ENCODE measurements around the gene CLDN5.
"Not testable (repeated sequence)": the region's sequence is repeated elsewhere in the genome, so short reads cannot be mapped to it uniquely, and the experiment has no call there.

CLDN5 gene

DNA sequence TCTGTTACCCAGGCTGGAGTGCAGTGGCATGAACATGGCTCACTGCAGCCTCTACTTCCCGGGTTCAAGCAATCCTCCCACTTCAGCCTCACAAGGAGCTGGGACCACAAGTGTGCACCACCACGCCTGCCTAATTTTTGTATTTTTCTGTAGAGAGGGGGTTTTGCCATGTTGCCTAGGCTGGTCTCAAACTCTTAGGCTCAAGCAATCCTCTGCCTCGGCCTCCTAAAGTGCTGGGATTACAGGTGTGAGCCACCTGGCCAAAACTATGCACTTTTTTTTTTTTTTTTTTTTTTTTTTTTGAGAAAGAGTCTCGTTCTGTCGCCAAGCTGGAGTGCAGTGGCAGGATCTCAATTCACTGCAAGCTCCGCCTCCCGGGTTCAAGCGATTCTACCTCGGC is 12.4 kb upstream of the CLDN5 start:
- Histone ChIP-seq H3K36me3 (replicated peaks) (no peaks in the 10 kb centered on the region), H3K4me3 (no peak overlapping the region), H3K9me3 (no peaks in the 10 kb centered on the region), H3K4me1 (no peaks in the 10 kb centered on the region), H3K27me3 (ENCODE audit: low read depth) (peaks cover 2% of the 10 kb centered on the region; the same call in 1 of the 2 replicates)
- DNase-seq (ENCODE audit: low spot score in 2 of 2), result no peak
- in situ Hi-C loops (cut with MboI; ENCODE audit: low sequenced_read_pairs), result no loop called here

DNA sequence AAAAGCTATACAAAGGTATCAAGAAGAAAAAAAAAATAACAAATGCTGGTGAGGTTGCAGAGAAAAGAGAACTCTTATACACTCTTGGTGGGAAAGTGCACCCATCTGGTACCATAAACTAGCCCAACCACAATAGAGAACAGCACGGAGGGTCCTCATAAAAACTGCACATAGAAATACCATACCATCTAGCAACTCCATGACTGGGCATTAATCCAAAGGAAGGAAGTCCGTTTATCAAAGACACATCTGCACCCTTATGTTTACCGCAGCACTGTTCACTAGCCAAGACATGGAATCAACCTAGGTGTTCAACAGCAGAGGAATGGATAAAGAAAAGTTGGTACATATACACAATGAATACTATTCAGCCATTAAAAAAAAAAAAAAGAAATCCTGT is 10.8 kb upstream of the CLDN5 start:
- Histone ChIP-seq H3K36me3 (replicated peaks) (no peaks in the 10 kb centered on the region), H3K9me3 (no peaks in the 10 kb centered on the region), H3K27me3 (ENCODE audit: low read depth) (no peaks in the 10 kb centered on the region), H3K4me1 (no peaks in the 10 kb centered on the region), H3K4me3 (no peak overlapping the region)
- in situ Hi-C loops (cut with MboI; ENCODE audit: low sequenced_read_pairs), result no loop called here
- DNase-seq (ENCODE audit: low spot score in 2 of 2), result no peak

DNA sequence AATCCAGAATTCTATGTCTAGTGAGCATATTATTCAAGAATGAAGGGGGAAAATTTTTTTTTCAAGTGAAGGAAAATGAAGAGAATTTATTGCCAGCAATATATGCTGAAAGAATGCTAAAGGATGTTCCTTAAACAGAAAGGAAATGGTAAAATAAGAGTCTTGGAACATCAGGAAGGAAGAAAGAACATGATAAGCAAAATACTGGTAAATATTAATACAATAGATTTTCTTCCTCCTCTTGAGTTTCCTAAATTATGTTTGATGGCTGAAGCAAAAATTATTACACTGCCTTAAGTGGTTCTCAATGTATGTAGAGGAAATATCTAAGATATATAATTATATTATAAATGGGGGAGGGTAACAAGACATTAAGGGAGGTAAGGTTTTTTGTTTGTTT is 9.6 kb upstream of the CLDN5 start:
- Histone ChIP-seq H3K27me3 (ENCODE audit: low read depth) (no peaks in the 10 kb centered on the region), H3K4me3 (no peak overlapping the region), H3K36me3 (replicated peaks) (no peaks in the 10 kb centered on the region), H3K4me1 (no peaks in the 10 kb centered on the region), H3K9me3 (no peaks in the 10 kb centered on the region)
- DNase-seq (ENCODE audit: low spot score in 2 of 2), result no peak
- in situ Hi-C loops (cut with MboI; ENCODE audit: low sequenced_read_pairs), result no loop called here

- in situ Hi-C loops (cut with MboI; ENCODE audit: low sequenced_read_pairs), result no loop called here
- no peaks in the 10 kb centered on the region for H3K9me3 ChIP-seq
- H3K4me1 ChIP-seq, result no peaks in the 10 kb centered on the region
- no peak for DNase-seq (ENCODE audit: low spot score in 2 of 2)
- no peak overlapping the region for H3K4me3 ChIP-seq
- no peaks in the 10 kb centered on the region for H3K36me3 ChIP-seq (replicated peaks)
- no peaks in the 10 kb centered on the region for H3K27me3 ChIP-seq (ENCODE audit: low read depth)
Measured at GRCh38 chr22:19533049-19533626, 8.9 kb upstream of the CLDN5 start.

DNA sequence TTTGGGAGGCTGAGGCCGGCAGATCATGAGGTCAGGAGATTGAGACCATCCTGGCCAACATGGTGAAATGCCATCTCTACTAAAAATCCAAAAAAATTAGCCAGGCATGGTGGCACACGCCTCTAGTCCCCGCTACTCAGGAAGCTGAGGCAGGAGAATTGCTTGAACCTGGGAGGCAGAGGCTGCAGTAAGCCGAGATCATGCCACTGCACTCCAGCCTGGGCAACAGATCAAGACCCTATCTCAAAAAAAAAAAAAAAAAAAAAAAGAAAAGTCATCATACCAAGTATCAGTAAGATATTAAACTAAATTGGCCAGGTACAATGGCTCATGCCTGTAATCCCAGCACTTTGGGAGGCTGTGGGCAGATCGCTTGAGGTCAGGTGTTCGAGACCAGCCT is 7.1 kb upstream of the CLDN5 start:
- DNase-seq (ENCODE audit: low spot score in 2 of 2); in situ Hi-C loops (cut with MboI; ENCODE audit: low sequenced_read_pairs); H3K36me3 ChIP-seq (replicated peaks); H3K27me3 ChIP-seq (ENCODE audit: low read depth); H3K9me3 ChIP-seq; H3K4me3 ChIP-seq; H3K4me1 ChIP-seq: not testable (repeated sequence)

DNA sequence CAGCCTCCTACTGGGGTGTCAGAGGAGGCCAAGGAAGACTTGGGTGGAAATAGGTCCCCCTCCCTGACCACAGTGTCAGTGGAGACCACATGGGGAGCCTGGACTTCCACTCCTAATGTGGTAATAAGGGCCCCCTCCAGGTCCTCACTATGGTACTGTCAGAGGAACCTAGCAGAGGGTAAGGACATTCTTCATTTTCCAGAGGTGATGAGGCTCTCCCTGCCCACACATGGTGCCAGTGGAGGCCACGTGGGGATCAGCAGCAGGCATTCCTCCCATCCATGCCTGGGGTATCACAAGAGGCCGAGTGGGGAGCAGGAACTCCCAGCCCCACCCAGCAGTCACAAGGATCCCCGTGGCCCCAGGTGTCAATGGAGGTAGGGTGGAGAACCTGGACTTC is 6.5 kb upstream of the CLDN5 start:
- no peak for DNase-seq (ENCODE audit: low spot score in 2 of 2)
- Histone ChIP-seq H3K36me3 (replicated peaks) (no peaks in the 10 kb centered on the region), H3K9me3 (no peaks in the 10 kb centered on the region), H3K4me1 (peaks cover 6% of the 10 kb centered on the region), H3K27me3 (ENCODE audit: low read depth) (no peaks in the 10 kb centered on the region), H3K4me3 (no peak overlapping the region)
- in situ Hi-C loops (cut with MboI; ENCODE audit: low sequenced_read_pairs), result no loop called here

DNA sequence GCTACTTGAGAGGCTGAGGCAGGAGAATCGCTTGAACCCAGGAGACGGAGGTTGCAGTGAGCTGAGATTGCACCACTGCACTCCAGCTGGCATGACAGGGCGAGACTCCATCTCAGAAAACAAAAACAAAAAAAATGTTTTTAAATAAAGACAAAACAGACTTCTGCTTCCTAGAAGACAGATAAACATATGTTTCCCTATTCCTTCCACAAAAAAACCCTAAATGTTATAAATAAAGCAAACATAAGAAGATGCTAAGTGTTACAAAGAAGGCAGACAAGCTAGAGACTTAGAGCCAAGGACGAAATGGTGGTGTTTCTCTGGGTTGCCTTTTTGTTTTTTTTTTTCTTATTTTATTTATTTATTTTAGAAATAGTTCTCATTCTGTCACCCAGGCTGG is 5.6 kb upstream of the CLDN5 start:
- H3K27me3 ChIP-seq (ENCODE audit: low read depth), result no peaks in the 10 kb centered on the region
- DNase-seq (ENCODE audit: low spot score in 2 of 2), result no peak
- in situ Hi-C loops (cut with MboI; ENCODE audit: low sequenced_read_pairs), result no loop called here
- H3K4me1 ChIP-seq, result peaks cover 6% of the 10 kb centered on the region
- H3K9me3 ChIP-seq, result no peaks in the 10 kb centered on the region
- H3K4me3 ChIP-seq, result no peak overlapping the region
- no peaks in the 10 kb centered on the region for H3K36me3 ChIP-seq (replicated peaks)

GRCh38 chr22:19527861-19528417 is 3.7 kb upstream of the CLDN5 start:
- in situ Hi-C loops (cut with MboI; ENCODE audit: low sequenced_read_pairs), result no loop called here
- Histone ChIP-seq H3K4me1 (peaks cover 6% of the 10 kb centered on the region), H3K36me3 (replicated peaks) (no peaks in the 10 kb centered on the region), H3K9me3 (no peaks in the 10 kb centered on the region), H3K4me3 (no peak overlapping the region), H3K27me3 (ENCODE audit: low read depth) (no peaks in the 10 kb centered on the region)
- DNase-seq (ENCODE audit: low spot score in 2 of 2), result no peak

DNA sequence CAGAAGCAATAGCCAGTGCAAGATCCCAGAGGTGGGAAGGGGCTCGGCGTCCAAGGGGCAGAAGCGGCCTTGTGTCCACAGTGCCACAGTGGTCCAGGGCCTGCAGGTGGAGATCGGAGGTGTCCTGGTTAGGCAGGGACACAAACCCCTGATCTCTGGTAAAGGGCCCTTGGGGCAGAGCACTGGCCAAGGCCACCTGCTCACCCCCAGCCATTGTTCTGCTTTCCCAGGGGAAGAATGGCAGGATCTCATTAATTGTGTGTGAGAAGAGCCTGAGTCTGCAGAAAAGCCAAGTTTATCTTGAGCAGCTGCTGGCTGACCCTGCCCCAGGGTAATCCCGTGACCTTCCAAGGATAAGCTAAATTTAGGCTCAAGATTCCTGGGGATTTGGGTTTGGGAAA is 3.1 kb upstream of the CLDN5 start:
- no peaks in the 10 kb centered on the region for H3K36me3 ChIP-seq (replicated peaks)
- H3K9me3 ChIP-seq, result no peaks in the 10 kb centered on the region
- peak in 1 of 2 experiments; percentile 36 for DNase-seq (ENCODE audit: low spot score in 2 of 2)
- in situ Hi-C loops (cut with MboI; ENCODE audit: low sequenced_read_pairs), result no loop called here
- H3K27me3 ChIP-seq (ENCODE audit: low read depth), result no peaks in the 10 kb centered on the region
- H3K4me3 ChIP-seq, result no peak overlapping the region
- H3K4me1 ChIP-seq, result peaks cover 6% of the 10 kb centered on the region

GRCh38 chr22:19526702-19527111 is 2.5 kb upstream of the CLDN5 start:
- Histone ChIP-seq H3K9me3 (no peaks in the 10 kb centered on the region), H3K36me3 (replicated peaks) (peaks cover under 1% of the 10 kb centered on the region; the same call in 1 of the 2 replicates), H3K4me3 (no peak overlapping the region), H3K27me3 (ENCODE audit: low read depth) (no peaks in the 10 kb centered on the region), H3K4me1 (peaks cover 6% of the 10 kb centered on the region)
- DNase-seq (ENCODE audit: low spot score in 2 of 2), result no peak
- in situ Hi-C loops (cut with MboI; ENCODE audit: low sequenced_read_pairs), result no loop called here

GRCh38 chr22:19526076-19526701 is 2.0 kb upstream of the CLDN5 start:
- DNase-seq (ENCODE audit: low spot score in 2 of 2), result no peak
- in situ Hi-C loops (cut with MboI; ENCODE audit: low sequenced_read_pairs), result no loop called here
- no peaks in the 10 kb centered on the region for H3K27me3 ChIP-seq (ENCODE audit: low read depth)

GRCh38 chr22:19525666-19526065 is 1.5 kb upstream of the CLDN5 start:
- Histone ChIP-seq H3K4me3 (no peak overlapping the region), H3K9me3 (no peaks in the 10 kb centered on the region), H3K36me3 (replicated peaks) (peaks cover 11% of the 10 kb centered on the region; the same call in 1 of the 2 replicates), H3K27me3 (ENCODE audit: low read depth) (no peaks in the 10 kb centered on the region), H3K4me1 (peaks cover 6% of the 10 kb centered on the region)
- DNase-seq (ENCODE audit: low spot score in 2 of 2), result no peak
- in situ Hi-C loops (cut with MboI; ENCODE audit: low sequenced_read_pairs), result no loop called here

More at GRCh38 chr22:19526076-19526701, 2.0 kb upstream of the CLDN5 start:
- Histone ChIP-seq H3K36me3 (replicated peaks) (peaks cover 5% of the 10 kb centered on the region; the same call in 1 of the 2 replicates), H3K4me1 (peaks cover 6% of the 10 kb centered on the region), H3K4me3 (no peak overlapping the region), H3K9me3 (no peaks in the 10 kb centered on the region)

GRCh38 chr22:19525116-19525660 is 978 bp upstream of the CLDN5 start:
- H3K4me3 ChIP-seq, result no peak overlapping the region
- no peak for DNase-seq (ENCODE audit: low spot score in 2 of 2)
- in situ Hi-C loops (cut with MboI; ENCODE audit: low sequenced_read_pairs), result no loop called here
- H3K27me3 ChIP-seq (ENCODE audit: low read depth), result no peaks in the 10 kb centered on the region
- peaks cover 6% of the 10 kb centered on the region for H3K4me1 ChIP-seq
- peaks cover 12% of the 10 kb centered on the region; the same call in 1 of the 2 replicates for H3K36me3 ChIP-seq (replicated peaks)
- no peaks in the 10 kb centered on the region for H3K9me3 ChIP-seq
